GM12878 (cell line): ENCODE data around the gene KIAA0825. TPM values are rescaled to one million over a fixed set of nuclear protein-coding genes. Genes with fewer than 3 reads are reported as not detected.

Source experiments
- ATF7 ChIP-seq: fragments of 450-650 bp; IDR thresholded peaks from 2 replicates; pipeline ENCODE4 v1.6.1; 2016; ENCODE audit warnings: low read depth, mild to moderate bottlenecking
- BRCA1 ChIP-seq: IDR thresholded peaks from 2 replicates; pipeline ENCODE4 v1.6.1; 2011; ENCODE audit warnings: low read depth, low read length, improper control_type of control experiment
- CREM ChIP-seq: IDR thresholded peaks from 2 replicates; pipeline ENCODE4 v1.6.1; 2014; ENCODE audit warnings: antibody characterized with exemption, low read depth
- DPF2 ChIP-seq: fragments of 450-650 bp; IDR thresholded peaks from 2 replicates; pipeline ENCODE4 v1.6.1; 2017; ENCODE audit warnings: mild to moderate bottlenecking
- EZH2 ChIP-seq: IDR thresholded peaks from 2 replicates; pipeline ENCODE4 v1.6.1; 2012; ENCODE audit warnings: low read depth, mild to moderate bottlenecking, control low read depth, inconsistent platforms, low read length, borderline replicate concordance; ENCODE audit not compliant: control insufficient read depth
- FOXK2 ChIP-seq: fragments of 450-650 bp; IDR thresholded peaks from 2 replicates; pipeline ENCODE4 v1.6.1; 2017; ENCODE audit warnings: mild to moderate bottlenecking, moderate library complexity
- HDAC6 ChIP-seq: fragments of 200-600 bp; sonication (generic); IDR thresholded peaks from one replicate; pipeline ENCODE4 v1.8.0; 2017; ENCODE audit warnings: antibody characterized with exemption; ENCODE audit not compliant: unreplicated experiment
- IRF4 ChIP-seq: IDR thresholded peaks from 2 replicates; pipeline ENCODE4 v1.6.1; 2011; ENCODE audit warnings: low read depth, low read length
- JUND ChIP-seq: IDR thresholded peaks from 2 replicates; pipeline ENCODE4 v1.6.1; 2012; ENCODE audit warnings: low read depth, mild to moderate bottlenecking, low read length, improper control_type of control experiment, moderate library complexity
- MEF2B ChIP-seq: fragments of 450-650 bp; IDR thresholded peaks from 2 replicates; pipeline ENCODE4 v1.6.1; 2018; ENCODE audit warnings: mild to moderate bottlenecking, moderate library complexity; ENCODE audit not compliant: partially characterized antibody, poor library complexity, severe bottlenecking
- MTA3 ChIP-seq: IDR thresholded peaks from 2 replicates; pipeline ENCODE4 v1.6.1; 2012; ENCODE audit warnings: low read length, inconsistent platforms, borderline replicate concordance
- NR2F1 ChIP-seq: fragments of 450-650 bp; conservative IDR thresholded peaks from 2 replicates; pipeline ENCODE4 v1.6.1; 2017; ENCODE audit warnings: mild to moderate bottlenecking
- RB1 ChIP-seq: fragments of 450-650 bp; formaldehyde crosslinking; IDR thresholded peaks from 2 replicates; pipeline ENCODE4 v1.6.1; 2017; ENCODE audit warnings: mild to moderate bottlenecking, borderline replicate concordance
- RELA ChIP-seq: fragments of 450-650 bp; IDR thresholded peaks from 2 replicates; pipeline ENCODE4 v1.8.0; 2014; ENCODE audit warnings: borderline replicate concordance; ENCODE audit not compliant: partially characterized antibody
- RUNX3 ChIP-seq: IDR thresholded peaks from 2 replicates; pipeline ENCODE4 v1.6.1; 2012; ENCODE audit warnings: low read length, inconsistent platforms
- SIN3A ChIP-seq: IDR thresholded peaks from 2 replicates; pipeline ENCODE4 v1.6.1; 2012; ENCODE audit warnings: low read depth, low read length, improper control_type of control experiment
- SMAD5 ChIP-seq: IDR thresholded peaks from 2 replicates; pipeline ENCODE4 v1.6.1; 2016; ENCODE audit warnings: antibody characterized with exemption, low read depth
- TCF12 ChIP-seq: IDR thresholded peaks from 2 replicates; pipeline ENCODE4 v1.6.1; 2011; ENCODE audit warnings: low read depth, mild to moderate bottlenecking, low read length
- TCF7 ChIP-seq: IDR thresholded peaks from 2 replicates; pipeline ENCODE4 v1.6.1; 2014; ENCODE audit warnings: antibody characterized with exemption, borderline replicate concordance
- ZNF207 ChIP-seq: fragments of 450-650 bp; IDR thresholded peaks from 2 replicates; pipeline ENCODE4 v1.6.1; 2014; ENCODE audit warnings: antibody characterized with exemption, mild to moderate bottlenecking, borderline replicate concordance
- ZNF274 ChIP-seq: IDR thresholded peaks from one replicate; pipeline ENCODE4 v1.8.0; 2011; ENCODE audit not compliant: insufficient read length, insufficient read depth
- ZNF687 ChIP-seq: fragments of 450-650 bp; IDR thresholded peaks from 2 replicates; pipeline ENCODE4 v1.6.1; 2017; ENCODE audit warnings: mild to moderate bottlenecking, moderate library complexity
- polyA plus RNA-seq, 11 experiments: library from polyadenylated mRNA; depleted of rRNA in 4 of 11; unstranded in 6 of 11; stranded (reverse) in 5 of 11; fragments of >200 nt; fragmentation: Nextera tagmentation in 4 of 11; fragmentation: Illumina TruSeq in 1 of 11; extraction: Ambion mirVana in 4 of 11; extraction: Trizol in 1 of 11; gene quantifications; 1 replicate in 1 of 11; 2 replicates in 10 of 11; pipeline versions ENCODE4 v1.2.1 to v1.2.3, GENCODE V29; 2011 to 2016; ENCODE audit warnings: inconsistent platforms in 2 of 11, missing spikeins in 2 of 11, low read depth in 1 of 11
- total RNA-seq, 4 experiments: library from RNA; depleted of rRNA in 3 of 4; stranded (reverse); fragments of >200 nt in 3 of 4; fragmentation: Illumina TruSeq in 1 of 4; extraction: Trizol in 1 of 4; gene quantifications; 2 replicates each; pipeline versions ENCODE4 v1.2.1 to v1.2.3, GENCODE V29; 2013 to 2021
- TF ChIP-seq, protein P1 (sequence below): IDR thresholded peaks from 2 replicates; pipeline ENCODE4 v1.6.1; 2011; ENCODE audit warnings: low read depth, low read length, improper control_type of control experiment, borderline replicate concordance

The KIAA0825 gene
- total and polyA plus RNA-seq, 10 of the 15 experiments (the other 5 are each of a cell fraction or from before 2014, with no cell fraction given), result 0.55 to 1.9 (median 1.5) TPM

GRCh38 chr5:94571415-94571814 is 47.0 kb downstream of the KIAA0825 start (continued):
- TF ChIP-seq JUND (no peak), IRF4 (no peak), MTA3 (no peak), DPF2 (no peak), RB1 (no peak), NR2F1 (no peak), FOXK2 (no peak), SMAD5 (no peak), RELA (no peak), TCF7 (no peak), ZNF687 (no peak), HDAC6 (no peak), BRCA1 (no peak), CREM (no peak), EZH2 (no peak), ATF7 (peak; percentile 35; the same call in 1 of the 2 replicates), TCF12 (no peak), SIN3A (no peak), ZNF207 (no peak), MEF2B (peak; percentile 33), RUNX3 (peak; percentile 39; the same call in 1 of the 2 replicates), ZNF274 (no peak)
- TF ChIP-seq, protein P1, sequence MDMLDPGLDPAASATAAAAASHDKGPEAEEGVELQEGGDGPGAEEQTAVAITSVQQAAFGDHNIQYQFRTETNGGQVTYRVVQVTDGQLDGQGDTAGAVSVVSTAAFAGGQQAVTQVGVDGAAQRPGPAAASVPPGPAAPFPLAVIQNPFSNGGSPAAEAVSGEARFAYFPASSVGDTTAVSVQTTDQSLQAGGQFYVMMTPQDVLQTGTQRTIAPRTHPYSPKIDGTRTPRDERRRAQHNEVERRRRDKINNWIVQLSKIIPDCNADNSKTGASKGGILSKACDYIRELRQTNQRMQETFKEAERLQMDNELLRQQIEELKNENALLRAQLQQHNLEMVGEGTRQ, result no peak
